ENCODE results near the gene TAOK3.
"Not testable (repeated sequence)": the region's sequence is repeated elsewhere in the genome, so short reads cannot be mapped to it uniquely, and the experiment has no call there.

Gene TAOK3

DNA sequence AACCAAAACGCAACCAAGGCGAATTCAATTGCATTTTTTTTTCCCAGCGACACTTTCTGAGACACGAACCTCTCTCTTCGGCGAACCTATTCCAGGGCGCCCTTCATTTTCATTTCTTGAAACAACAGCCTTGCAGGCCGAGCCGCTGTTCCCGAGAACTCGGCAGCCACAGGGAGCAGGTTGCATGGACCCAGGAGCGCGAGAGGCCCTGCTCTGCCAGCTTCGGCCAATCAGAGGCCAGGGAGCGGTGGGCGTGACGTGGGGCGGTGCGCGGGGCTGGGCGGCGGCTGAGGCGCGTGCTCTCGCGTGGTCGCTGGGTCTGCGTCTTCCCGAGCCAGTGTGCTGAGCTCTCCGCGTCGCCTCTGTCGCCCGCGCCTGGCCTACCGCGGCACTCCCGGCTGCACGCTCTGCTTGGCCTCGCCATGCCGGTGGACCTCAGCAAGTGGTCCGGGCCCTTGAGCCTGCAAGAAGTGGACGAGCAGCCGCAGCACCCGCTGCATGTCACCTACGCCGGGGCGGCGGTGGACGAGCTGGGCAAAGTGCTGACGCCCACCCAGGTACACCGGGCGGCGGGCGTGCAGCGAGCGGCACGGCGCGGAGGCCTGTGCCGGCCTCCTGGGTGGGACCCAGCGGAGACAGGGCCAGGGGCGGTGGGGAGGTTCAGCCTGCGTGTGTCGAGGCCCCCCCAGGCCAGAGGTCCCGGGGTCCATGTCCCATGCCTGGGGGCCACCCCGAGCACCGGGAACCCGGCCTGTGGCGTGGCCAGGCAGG, 236.7 kb downstream of the TAOK3 start, which contains the start of gene PEBP1:
Gene PEBP1, plus strand, starts transcription at position 337 of the 771 bp plus-strand sequence. Its CDS starts 86 bp downstream, at position 423.
- TF ChIP-seq, protein P1, sequence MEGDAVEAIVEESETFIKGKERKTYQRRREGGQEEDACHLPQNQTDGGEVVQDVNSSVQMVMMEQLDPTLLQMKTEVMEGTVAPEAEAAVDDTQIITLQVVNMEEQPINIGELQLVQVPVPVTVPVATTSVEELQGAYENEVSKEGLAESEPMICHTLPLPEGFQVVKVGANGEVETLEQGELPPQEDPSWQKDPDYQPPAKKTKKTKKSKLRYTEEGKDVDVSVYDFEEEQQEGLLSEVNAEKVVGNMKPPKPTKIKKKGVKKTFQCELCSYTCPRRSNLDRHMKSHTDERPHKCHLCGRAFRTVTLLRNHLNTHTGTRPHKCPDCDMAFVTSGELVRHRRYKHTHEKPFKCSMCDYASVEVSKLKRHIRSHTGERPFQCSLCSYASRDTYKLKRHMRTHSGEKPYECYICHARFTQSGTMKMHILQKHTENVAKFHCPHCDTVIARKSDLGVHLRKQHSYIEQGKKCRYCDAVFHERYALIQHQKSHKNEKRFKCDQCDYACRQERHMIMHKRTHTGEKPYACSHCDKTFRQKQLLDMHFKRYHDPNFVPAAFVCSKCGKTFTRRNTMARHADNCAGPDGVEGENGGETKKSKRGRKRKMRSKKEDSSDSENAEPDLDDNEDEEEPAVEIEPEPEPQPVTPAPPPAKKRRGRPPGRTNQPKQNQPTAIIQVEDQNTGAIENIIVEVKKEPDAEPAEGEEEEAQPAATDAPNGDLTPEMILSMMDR (conservative IDR thresholded peaks at IDR 0.05; ENCODE audit: low read depth, low read length): no peak
- DNase-seq (ENCODE audit: low read depth): peak; percentile 73
- H3K4me3 ChIP-seq (ENCODE audit: low read length): peak within 1 kb of the TSS; percentile 84

DNA sequence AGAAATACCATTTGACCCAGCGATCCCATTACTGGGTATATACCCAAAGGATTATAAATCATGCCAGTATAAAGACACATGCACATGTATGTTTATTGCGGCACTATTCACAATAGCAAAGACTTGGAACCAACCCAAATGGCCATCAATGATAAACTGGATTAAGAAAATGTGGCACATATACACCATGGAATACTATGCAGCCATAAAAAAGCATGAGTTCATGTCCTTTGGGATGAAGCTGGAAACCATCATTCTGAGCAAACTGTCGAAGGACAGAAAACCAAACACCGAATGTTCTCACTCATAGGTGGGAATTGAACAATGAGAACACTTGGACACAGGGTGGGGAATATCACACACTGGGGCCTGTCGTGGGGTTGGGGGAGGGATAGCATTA, 243.3 kb downstream of the TAOK3 start:
- not testable (repeated sequence) for H3K4me3 ChIP-seq (ENCODE audit: low read length); DNase-seq (ENCODE audit: low read depth)

DNA sequence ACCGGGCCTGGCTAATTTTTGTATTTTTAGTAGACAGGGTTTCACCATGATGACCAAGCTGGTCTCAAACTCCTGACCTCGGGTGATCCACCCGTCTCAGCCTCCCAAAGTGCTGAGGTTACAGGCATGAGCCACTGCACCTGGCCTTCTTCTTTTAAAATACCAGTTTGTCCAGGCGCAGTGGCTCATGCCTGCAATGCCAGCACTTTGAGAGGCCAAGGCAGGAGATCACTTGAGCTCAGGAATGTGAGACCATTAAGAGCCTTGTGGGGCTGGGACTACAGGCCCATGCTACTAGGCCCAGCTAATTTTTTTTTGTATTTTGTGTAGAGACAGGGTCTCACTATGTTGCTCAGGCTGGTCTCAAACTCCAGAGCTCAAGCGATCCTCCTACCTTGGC, 244.8 kb downstream of the TAOK3 start:
- DNase-seq (ENCODE audit: low read depth): no peak
- TF ChIP-seq, protein P1 (conservative IDR thresholded peaks at IDR 0.05; ENCODE audit: low read depth, low read length): no peak

DNA sequence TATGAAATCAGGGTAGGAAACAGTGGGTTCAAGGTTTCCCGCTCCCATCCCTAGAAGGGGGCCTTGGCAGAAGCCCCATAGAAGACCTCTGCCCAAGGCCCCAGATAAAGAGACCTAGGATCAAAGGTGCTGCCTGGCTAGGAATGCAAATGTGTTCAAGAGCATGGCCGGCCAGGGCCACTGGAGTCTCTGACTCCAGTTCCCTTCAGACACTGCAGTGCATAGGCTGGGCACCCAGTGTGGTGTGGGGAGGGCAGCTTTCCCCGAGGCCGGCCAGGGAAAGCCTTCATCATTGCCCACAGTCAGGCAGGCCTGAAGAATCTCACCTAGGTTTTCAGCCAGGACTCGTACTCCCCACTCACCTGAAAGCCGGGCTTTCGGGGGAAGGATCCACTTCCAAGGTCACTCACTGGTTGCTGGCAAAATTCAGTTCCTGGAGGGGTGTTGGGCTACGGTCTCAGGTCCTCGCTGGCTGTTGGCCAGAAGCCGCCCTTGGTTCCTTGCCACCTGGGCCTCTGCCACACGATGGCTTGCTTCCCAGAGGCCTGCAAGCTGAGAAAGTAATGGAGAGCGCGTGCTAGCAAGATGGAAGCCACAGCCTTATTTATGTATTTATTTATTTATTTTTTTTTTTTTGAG, 246.5 kb downstream of the TAOK3 start:
- no peak overlapping the region for H3K4me3 ChIP-seq (ENCODE audit: low read length)
- TF ChIP-seq, protein P1 (conservative IDR thresholded peaks at IDR 0.05; ENCODE audit: low read depth, low read length): no peak
- DNase-seq (ENCODE audit: low read depth): no peak

More for the DNA sequence above, 244.8 kb downstream of the TAOK3 start:
- H3K4me3 ChIP-seq (ENCODE audit: low read length): no peak overlapping the region

DNA sequence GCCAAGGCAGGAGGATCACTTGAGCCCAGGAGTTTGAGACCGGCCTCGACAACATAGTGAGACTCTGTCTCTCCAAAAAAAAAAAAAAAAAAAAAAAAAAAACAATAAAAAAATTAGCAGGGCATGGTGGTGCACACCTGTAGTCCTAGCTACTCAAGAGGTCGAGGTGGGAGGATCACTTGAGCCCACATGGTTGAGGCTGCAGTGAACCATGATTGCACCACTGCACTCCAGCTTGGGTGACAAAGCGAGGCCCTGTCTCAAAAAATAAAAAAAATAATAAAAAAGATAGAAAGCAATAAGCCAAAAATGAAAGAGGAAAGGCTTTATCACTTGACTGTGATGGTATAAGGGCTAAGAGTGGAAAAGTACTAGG, 247.0 kb downstream of the TAOK3 start:
- H3K4me3 ChIP-seq (ENCODE audit: low read length): no peak overlapping the region
- DNase-seq (ENCODE audit: low read depth): no peak
- TF ChIP-seq, protein P1 (conservative IDR thresholded peaks at IDR 0.05; ENCODE audit: low read depth, low read length): no peak

DNA sequence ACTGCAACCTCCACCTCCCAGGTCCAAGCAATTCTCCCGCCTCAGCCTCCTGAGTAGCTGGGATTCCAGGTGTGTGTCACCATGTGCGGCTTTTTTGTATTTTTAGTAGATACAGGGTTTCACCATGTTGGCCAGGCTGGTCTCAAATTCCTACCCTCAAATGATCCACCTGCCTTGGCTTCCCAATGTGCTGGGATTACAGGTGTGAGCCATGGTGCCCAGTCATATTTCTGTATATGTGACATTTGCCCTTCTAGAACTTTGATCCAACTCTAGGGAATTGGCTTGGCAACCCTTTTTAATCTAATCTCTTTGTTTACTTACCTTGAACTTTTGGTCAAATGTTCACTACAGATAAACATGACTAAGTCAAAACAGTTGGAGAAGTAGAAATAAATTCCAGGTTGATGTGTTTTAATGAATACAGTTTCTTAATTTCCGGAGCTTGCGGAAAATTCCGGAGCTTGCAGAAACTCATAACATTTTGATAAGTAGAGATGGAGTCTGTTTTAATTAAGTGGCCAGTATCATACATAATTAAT, 248.3 kb downstream of the TAOK3 start:
- H3K4me3 ChIP-seq (ENCODE audit: low read length): no peak overlapping the region
- no peak for DNase-seq (ENCODE audit: low read depth)

DNA sequence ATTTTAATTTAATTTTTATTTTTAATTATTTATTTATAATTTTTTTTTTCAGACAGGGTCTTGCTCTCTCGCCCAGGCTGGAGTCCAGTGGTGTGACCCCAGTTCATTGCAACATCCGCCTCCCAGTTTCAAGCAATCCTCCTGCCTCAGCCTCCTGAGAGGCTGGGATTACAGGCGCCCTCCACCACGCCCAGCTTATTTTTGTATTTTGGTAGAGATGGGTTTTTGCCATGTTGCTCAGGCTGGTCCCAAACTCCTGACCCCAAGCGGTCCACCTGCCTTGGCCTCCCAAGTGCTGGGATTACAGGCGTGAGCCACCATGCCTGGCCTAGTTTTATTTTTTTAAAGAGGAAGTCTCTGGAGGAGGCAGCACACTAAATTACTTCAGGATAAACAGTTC, 250.4 kb downstream of the TAOK3 start:
- H3K4me3 ChIP-seq (ENCODE audit: low read length): no peak overlapping the region
- TF ChIP-seq, protein P1 (conservative IDR thresholded peaks at IDR 0.05; ENCODE audit: low read depth, low read length): no peak
- DNase-seq (ENCODE audit: low read depth): no peak

More for the DNA sequence above, 248.3 kb downstream of the TAOK3 start:
- TF ChIP-seq, protein P1 (conservative IDR thresholded peaks at IDR 0.05; ENCODE audit: low read depth, low read length): no peak

Measured in retinal pigment epithelial cell (primary cell).